Osteoblast (primary cell): Measurements from ENCODE around the gene IPO13. TPM values are rescaled to one million over a fixed set of nuclear protein-coding genes. Genes with fewer than 3 reads are reported as not detected.

ENCODE experiments used
- DNase-seq: peaks from one replicate; pipeline ENCODE4 v3.0.0; 2011; ENCODE audit warnings: low spot score, mixed read lengths; ENCODE audit not compliant: insufficient read length; ENCODE audit errors: missing footprints
- H2AFZ ChIP-seq: 2 replicates; pipeline ENCODE4 v1.6.0; 2011; ENCODE audit warnings: mild to moderate bottlenecking, low read length
- H3K27ac ChIP-seq: 2 replicates; pipeline ENCODE4 v1.5.1; 2011; ENCODE audit warnings: mild to moderate bottlenecking, low read depth, low read length, moderate library complexity
- H3K27me3 ChIP-seq: 2 replicates; pipeline ENCODE4 v1.6.0; 2012; ENCODE audit warnings: mild to moderate bottlenecking, control low read depth, inconsistent platforms, low read length, moderate library complexity; ENCODE audit not compliant: insufficient read depth
- H3K36me3 ChIP-seq: 2 replicates; pipeline ENCODE4 v1.5.1; 2011; ENCODE audit warnings: mild to moderate bottlenecking, low read length, control low read depth, moderate library complexity; ENCODE audit not compliant: insufficient read depth
- H3K4me1 ChIP-seq: 2 replicates; pipeline ENCODE4 v1.5.1; 2011; ENCODE audit warnings: mild to moderate bottlenecking, low read length, control low read depth, moderate library complexity; ENCODE audit not compliant: insufficient read depth
- H3K4me2 ChIP-seq: 2 replicates; pipeline ENCODE4 v1.6.0; 2011; ENCODE audit warnings: mild to moderate bottlenecking, low read length; ENCODE audit not compliant: insufficient read depth
- H3K4me3 ChIP-seq: fragments of 200-600 bp; sonication (generic); 3 replicates; pipeline ENCODE4 v1.5.1; 2012; ENCODE audit warnings: mild to moderate bottlenecking, low read length, inconsistent platforms; ENCODE audit not compliant: insufficient read depth
- H3K79me2 ChIP-seq: 2 replicates; pipeline ENCODE4 v1.6.0; 2012; ENCODE audit warnings: mild to moderate bottlenecking, low read length, control low read depth, inconsistent platforms; ENCODE audit not compliant: insufficient read depth
- H3K9me3 ChIP-seq: 2 replicates; pipeline ENCODE4 v1.5.1; 2011; ENCODE audit warnings: low read depth, low read length, control low read depth
- H4K20me1 ChIP-seq: 2 replicates; pipeline ENCODE4 v1.6.0; 2012; ENCODE audit warnings: mild to moderate bottlenecking, low read length, control low read depth; ENCODE audit not compliant: insufficient read depth
- CTCF ChIP-seq: IDR thresholded peaks from 2 replicates; pipeline ENCODE4 v1.5.1; 2011; ENCODE audit warnings: mild to moderate bottlenecking, low read depth, low read length, moderate library complexity; ENCODE audit errors: extremely low read depth
- total RNA-seq: library from RNA; depleted of rRNA; stranded (reverse); fragments of >200 nt; gene quantifications from 2 replicates; pipeline ENCODE4 v1.2.3, GENCODE V29; 2012

The IPO13 gene
- total RNA-seq, 1 donor: 20.6 TPM

GRCh38 chr1:43990271-43991199, 43.8 kb downstream of the IPO13 start:
- H2AFZ ChIP-seq: peak overlapping the region; percentile 71
- peak overlapping the region; percentile 80 for H3K27ac ChIP-seq
- no peak for DNase-seq

GRCh38 chr1:43991200-43991475, 44.4 kb downstream of the IPO13 start:
- no peak for TF ChIP-seq CTCF

More at GRCh38 chr1:43990271-43991199, 43.8 kb downstream of the IPO13 start:
- Histone ChIP-seq H3K4me2 (peak overlapping the region; percentile 89), H3K36me3 (peaks cover 10% of the 10 kb centered on the region), H3K4me3 (peak overlapping the region; percentile 82), H3K9me3 (no peaks in the 10 kb centered on the region), H3K27me3 (no peaks in the 10 kb centered on the region), H3K4me1 (peaks cover 16% of the 10 kb centered on the region), H3K79me2 (no peaks in the 10 kb centered on the region), H4K20me1 (no peaks in the 10 kb centered on the region)
- no peak for TF ChIP-seq CTCF

GRCh38 chr1:43991476-43992231, 44.9 kb downstream of the IPO13 start, which contains the start of gene CCDC24:
TSS of gene CCDC24 (plus strand) at chr1:43991599. CDS start at chr1:43991879, 280 bp downstream.
- Histone ChIP-seq H3K27me3 (no peaks in the 10 kb centered on the region), H3K27ac (peak within 1 kb of the TSS; percentile 80), H3K4me1 (peaks cover 11% of the 10 kb centered on the region), H3K4me2 (peak within 1 kb of the TSS; percentile 89), H3K79me2 (no peaks in the 10 kb centered on the region), H3K36me3 (no peaks in the 10 kb centered on the region), H3K9me3 (no peaks in the 10 kb centered on the region), H3K4me3 (peak within 1 kb of the TSS; percentile 82), H4K20me1 (no peaks in the 10 kb centered on the region), H2AFZ (peak within 1 kb of the TSS; percentile 71)
- no peak for TF ChIP-seq CTCF
- DNase-seq: peak; percentile 99

More at GRCh38 chr1:43991200-43991475, 44.4 kb downstream of the IPO13 start:
- no peak for DNase-seq
- Histone ChIP-seq H3K9me3 (no peaks in the 10 kb centered on the region), H2AFZ (peak overlapping the region; percentile 71), H3K79me2 (no peaks in the 10 kb centered on the region), H3K4me3 (peak overlapping the region; percentile 82), H3K4me2 (peak overlapping the region; percentile 89), H3K27me3 (no peaks in the 10 kb centered on the region), H3K27ac (peak overlapping the region; percentile 80), H3K4me1 (peaks cover 16% of the 10 kb centered on the region), H4K20me1 (no peaks in the 10 kb centered on the region), H3K36me3 (peaks cover 5% of the 10 kb centered on the region)
